Activated CD8-positive, alpha-beta T cell treated with anti-CD3 and anti-CD28 coated beads for 36 hours (primary cell): ENCODE data around the gene ISM1. TPM values are rescaled to one million over a fixed set of nuclear protein-coding genes. Genes with fewer than 3 reads are reported as not detected.

Source experiments
- ATAC-seq: fragments of 200-7000 bp; cut with Tn5 transposase; one replicate; pipeline ENCODE4 v1.10.0; 2021; ENCODE audit warnings: mild to moderate bottlenecking, moderate library complexity
- CTCF ChIA-PET: fragments of 350-600 bp; sonication (Branson Sonifier 250); formaldehyde crosslinking; loops from one replicate; lab custom pipeline; 2021; ENCODE audit warnings: antibody characterized with exemption; lab: Charles Lee
- POLR2A ChIA-PET: fragments of 350-600 bp; sonication (Branson Sonifier 250); formaldehyde crosslinking; loops from one replicate; lab custom pipeline; 2021; ENCODE audit warnings: antibody characterized with exemption; lab: Charles Lee
- DNase-seq: peaks from one replicate; pipeline ENCODE4 v3.0.0-alpha.2; 2020
- H3K27ac Mint-ChIP-seq: one replicate; pipeline ENCODE4 v1.8.0; 2021; ENCODE audit warnings: mild to moderate bottlenecking, mixed read lengths
- H3K27me3 Mint-ChIP-seq: one replicate; pipeline ENCODE4 v1.8.0; 2021; ENCODE audit warnings: mixed read lengths
- H3K36me3 Mint-ChIP-seq: one replicate; pipeline ENCODE4 v1.8.0; 2021; ENCODE audit warnings: low read depth, mixed read lengths
- H3K4me1 Mint-ChIP-seq: one replicate; pipeline ENCODE4 v1.8.0; 2021; ENCODE audit warnings: low read depth, mixed read lengths
- H3K4me3 Mint-ChIP-seq: one replicate; pipeline ENCODE4 v1.8.0; 2021; ENCODE audit warnings: mild to moderate bottlenecking, moderate library complexity, mixed read lengths
- H3K9me3 Mint-ChIP-seq: one replicate; pipeline ENCODE4 v1.8.0; 2021; ENCODE audit warnings: mixed read lengths
- CTCF ChIP-seq: fragments of 200-600 bp; IDR thresholded peaks from one replicate; pipeline ENCODE4 v1.8.0; 2022; ENCODE audit warnings: antibody characterized with exemption, mild to moderate bottlenecking
- intact Hi-C: fragments of 100-400 bp; cut with micrococcal nuclease; formaldehyde crosslinking; loops from one replicate; pipeline ENCODE4 v1.10.0; 2022
- total RNA-seq, 2 experiments: library from RNA; stranded (reverse); gene quantifications; one replicate each; pipeline ENCODE4 v1.2.3, GENCODE V29; 2021

The ISM1 gene
- total RNA-seq, 2 experiments from 2014 or later: 0.77 to 1.4 TPM

- no peak for ATAC-seq
- ChIA-PET POLR2A (no interaction called here), CTCF (interaction anchor here (2.4 kb wide), 1 partner anchor 8 kb away, joined by 7 read pairs; no protein-coding TSS in a partner anchor)
- no peak for TF ChIP-seq CTCF
- intact Hi-C loops: no loop called here
- no peak overlapping the region for H3K4me3 Mint-ChIP-seq
- H3K36me3 Mint-ChIP-seq: peaks cover 3% of the 10 kb centered on the region
- H3K4me1 Mint-ChIP-seq: no peaks in the 10 kb centered on the region
- H3K9me3 Mint-ChIP-seq: no peaks in the 10 kb centered on the region
- DNase-seq: no peak
- peaks cover 2% of the 10 kb centered on the region for H3K27me3 Mint-ChIP-seq
- H3K27ac Mint-ChIP-seq: no peak overlapping the region
Measured at GRCh38 chr20:13268953-13269352, 47.9 kb downstream of the ISM1 start.

GRCh38 chr20:13270211-13270610 lies 49.1 kb downstream of the ISM1 start:
- Mint-ChIP-seq H3K4me1 (no peaks in the 10 kb centered on the region), H3K36me3 (peaks cover 3% of the 10 kb centered on the region), H3K9me3 (no peaks in the 10 kb centered on the region), H3K4me3 (no peak overlapping the region), H3K27me3 (peaks cover 2% of the 10 kb centered on the region), H3K27ac (no peak overlapping the region)
- POLR2A ChIA-PET: no interaction called here
- TF ChIP-seq CTCF: no peak
- intact Hi-C loops: no loop called here
- no peak for ATAC-seq
- CTCF ChIA-PET: interaction anchor here (0.9 to 2.4 kb wide), 2 partner anchors 10 to 276 kb away, joined by 3 to 7 read pairs; no protein-coding TSS in a partner anchor
- no peak for DNase-seq

- ChIA-PET POLR2A (no interaction called here), CTCF (interaction anchor here (0.7 to 2.4 kb wide), 2 partner anchors 9 to 11 kb away, joined by 3 to 7 read pairs; no protein-coding TSS in a partner anchor)
- H3K27ac Mint-ChIP-seq: no peak overlapping the region
- DNase-seq: no peak
- H3K36me3 Mint-ChIP-seq: peaks cover 3% of the 10 kb centered on the region
- H3K4me3 Mint-ChIP-seq: no peak overlapping the region
- no peak for TF ChIP-seq CTCF
- no peaks in the 10 kb centered on the region for H3K4me1 Mint-ChIP-seq
- intact Hi-C loops: no loop called here
- peaks cover 2% of the 10 kb centered on the region for H3K27me3 Mint-ChIP-seq
- no peaks in the 10 kb centered on the region for H3K9me3 Mint-ChIP-seq
- ATAC-seq: no peak
Measured at GRCh38 chr20:13271098-13271497, 50.0 kb downstream of the ISM1 start.

- intact Hi-C loops: no loop called here
- H3K27ac Mint-ChIP-seq: no peak overlapping the region
- H3K9me3 Mint-ChIP-seq: no peaks in the 10 kb centered on the region
- H3K4me1 Mint-ChIP-seq: no peaks in the 10 kb centered on the region
- DNase-seq: no peak
- H3K36me3 Mint-ChIP-seq: peaks cover 3% of the 10 kb centered on the region
- CTCF ChIA-PET: interaction anchor here (0.5 kb wide), 1 partner anchor 30 kb away, joined by 3 read pairs; no protein-coding TSS in a partner anchor
- POLR2A ChIA-PET: no interaction called here
- H3K4me3 Mint-ChIP-seq: no peak overlapping the region
- peaks cover 2% of the 10 kb centered on the region for H3K27me3 Mint-ChIP-seq
- TF ChIP-seq CTCF: no peak
- no peak for ATAC-seq
Measured at GRCh38 chr20:13271977-13272975, 51.2 kb downstream of the ISM1 start.
